Measurements from ENCODE around the gene NATD1.
"Not testable (repeated sequence)": the region's sequence is repeated elsewhere in the genome, so short reads cannot be mapped to it uniquely, and the experiment has no call there.

Gene NATD1

DNA sequence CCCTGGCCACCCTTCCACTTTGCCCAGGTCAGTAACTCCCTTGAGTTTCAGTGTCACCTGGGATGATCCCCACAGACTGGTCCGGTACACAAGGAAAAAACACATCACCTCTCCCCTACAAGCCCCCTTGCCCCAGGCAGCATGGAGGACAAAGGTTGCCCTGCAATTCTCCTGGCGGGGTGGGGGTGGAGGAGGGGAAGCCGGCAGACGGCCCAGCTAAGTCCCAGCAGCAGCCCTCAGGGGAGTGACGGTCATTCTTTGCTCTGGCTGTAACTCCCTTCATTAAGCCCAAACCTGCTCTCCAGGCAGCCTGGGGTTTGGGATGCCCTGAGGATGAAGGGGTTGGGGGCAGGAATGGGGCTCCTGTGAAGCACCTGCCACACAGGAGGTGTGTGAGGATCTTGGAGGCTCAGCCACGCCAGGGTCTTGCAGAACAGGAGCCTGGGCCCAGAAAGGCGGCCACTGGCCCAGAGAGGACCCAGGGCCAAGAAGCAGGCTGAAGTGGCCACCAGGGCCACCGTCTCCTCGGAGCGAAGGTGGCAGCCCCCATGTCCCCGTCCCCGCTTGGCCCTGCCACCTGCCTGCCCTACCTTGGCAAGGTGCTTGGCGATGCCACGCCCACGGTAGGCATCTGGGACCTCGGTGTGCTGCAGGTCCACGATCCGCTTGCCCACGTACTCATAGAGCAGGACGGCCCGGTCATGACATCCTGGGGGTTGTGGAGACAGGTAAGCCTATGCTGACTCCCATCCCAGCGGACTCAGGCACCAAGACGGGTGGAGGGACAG lies 9.5 kb downstream of the NATD1 start:
- DNase-seq, result peak; percentile 87

DNA sequence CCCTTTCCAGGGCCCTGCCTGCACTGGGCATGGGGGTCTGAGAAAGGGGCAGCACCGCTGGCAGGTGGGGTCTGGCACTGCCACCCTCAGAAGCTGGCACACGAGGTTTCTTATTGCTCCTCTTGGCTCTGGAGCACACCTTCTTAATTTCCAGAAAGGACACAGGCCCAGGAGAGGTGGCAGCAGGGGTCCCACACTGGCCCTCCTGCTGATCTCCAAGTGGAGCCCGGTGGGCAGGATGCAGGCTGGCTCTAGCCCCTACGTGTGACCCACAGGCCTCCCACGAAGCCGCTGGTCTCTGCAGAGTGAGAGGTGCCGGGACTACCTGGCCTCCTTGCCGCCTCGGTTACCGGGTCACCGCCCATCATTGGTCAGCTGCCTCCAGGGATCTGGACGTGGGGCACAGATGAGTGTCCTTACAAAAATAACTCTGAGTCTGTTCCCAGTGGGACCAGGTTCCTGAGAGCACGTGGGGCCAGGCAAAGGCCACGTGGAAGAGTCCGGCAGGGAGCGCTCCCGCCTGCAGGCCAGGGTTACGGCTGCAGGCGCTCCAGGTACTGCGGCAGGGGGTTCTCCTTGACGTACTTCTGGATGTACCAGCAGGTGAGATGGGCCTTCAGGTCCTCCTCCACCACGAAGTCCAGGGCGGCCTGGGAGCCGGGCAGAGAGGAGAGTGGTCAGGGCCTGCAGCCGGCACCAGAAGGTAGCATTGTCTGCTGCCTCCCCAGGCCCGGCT lies 10.3 kb downstream of the NATD1 start:
- DNase-seq, result no peak

DNA sequence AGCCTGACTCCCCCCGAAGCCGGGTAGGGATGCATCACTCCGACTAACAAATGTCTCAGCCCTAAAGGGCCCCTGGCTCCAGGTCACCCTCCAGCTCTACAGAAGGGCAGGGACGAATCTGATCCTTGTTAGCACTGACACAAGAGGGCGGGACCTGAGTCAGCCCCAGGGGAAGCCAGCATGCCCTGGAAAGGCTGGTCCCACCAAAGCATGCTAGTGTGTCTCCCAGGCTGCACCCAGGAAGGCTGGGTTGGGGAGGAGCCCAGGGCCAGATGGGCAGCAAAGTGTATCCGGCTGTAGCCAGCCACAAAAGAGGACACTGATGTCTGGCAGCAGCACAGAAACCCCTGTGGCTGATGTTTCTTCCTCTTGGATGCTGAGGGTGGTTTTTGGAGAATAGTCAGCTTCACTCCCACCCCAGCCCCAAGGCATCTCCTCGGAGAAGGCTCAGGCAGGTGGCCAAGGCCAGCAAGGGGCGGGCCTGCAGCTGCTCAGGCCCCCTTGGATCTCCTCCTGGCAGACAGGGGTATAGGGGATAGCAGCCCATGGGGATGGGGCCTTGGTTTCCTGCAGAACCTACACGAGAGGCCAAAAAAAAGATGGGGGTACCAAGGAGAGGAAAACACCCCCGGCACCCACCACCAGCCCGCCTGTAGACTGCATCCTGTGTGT lies 11.0 kb downstream of the NATD1 start:
- DNase-seq, result no peak

DNA sequence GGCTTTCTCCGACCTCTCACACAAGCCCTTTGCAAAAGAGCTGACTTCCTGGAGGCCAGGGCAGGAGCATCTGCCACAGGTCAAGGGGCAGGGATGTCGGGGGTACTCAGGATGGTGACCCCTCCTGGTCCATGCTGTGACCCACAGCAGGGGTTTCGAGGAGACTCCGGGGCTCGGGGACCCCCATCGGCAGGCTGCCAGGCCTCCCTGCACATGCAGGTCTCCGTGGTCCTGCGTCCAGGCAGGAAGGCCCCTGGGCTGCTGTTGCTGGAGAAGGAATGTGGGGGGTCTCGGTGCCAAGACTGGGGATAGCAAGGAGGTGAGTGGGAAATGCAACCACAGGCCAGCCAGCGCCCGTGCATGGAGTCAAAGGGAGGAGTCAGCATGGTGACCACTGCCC lies 11.6 kb downstream of the NATD1 start:
- no peak for DNase-seq

DNA sequence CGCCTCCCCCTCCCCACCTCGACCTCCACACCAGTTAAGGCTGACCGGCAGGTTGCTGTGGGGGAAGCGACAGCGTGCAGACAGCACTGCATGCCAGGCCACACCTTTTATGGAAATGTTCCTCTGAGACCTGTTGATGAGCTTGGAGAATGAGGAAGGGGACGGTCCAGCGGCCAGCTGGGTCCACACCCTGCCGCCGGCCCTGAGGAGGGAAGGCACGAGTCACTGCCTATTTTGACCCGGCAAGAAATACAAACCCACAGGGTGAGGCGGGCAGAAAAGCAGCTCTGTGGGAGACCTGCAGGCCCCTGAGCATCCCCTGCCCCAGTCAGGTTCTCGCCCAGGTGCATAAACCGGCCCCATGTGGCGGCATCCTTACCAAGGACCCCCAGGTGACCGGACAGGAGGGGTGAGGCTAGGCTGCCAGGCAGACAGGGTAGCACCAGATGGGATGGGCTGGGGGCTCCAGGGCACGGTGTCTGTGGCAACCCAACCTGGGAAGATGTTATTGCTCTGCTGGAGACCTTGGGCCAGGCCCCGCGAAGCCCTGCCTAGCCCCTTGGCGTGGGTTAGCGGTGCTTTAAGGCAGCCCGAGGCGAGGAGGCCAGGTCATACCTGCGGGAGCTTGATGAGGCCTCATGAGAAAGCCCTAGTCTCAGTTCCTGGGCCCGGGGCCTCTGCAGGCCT lies 12.7 kb downstream of the NATD1 start:
- DNase-seq, result no peak

DNA sequence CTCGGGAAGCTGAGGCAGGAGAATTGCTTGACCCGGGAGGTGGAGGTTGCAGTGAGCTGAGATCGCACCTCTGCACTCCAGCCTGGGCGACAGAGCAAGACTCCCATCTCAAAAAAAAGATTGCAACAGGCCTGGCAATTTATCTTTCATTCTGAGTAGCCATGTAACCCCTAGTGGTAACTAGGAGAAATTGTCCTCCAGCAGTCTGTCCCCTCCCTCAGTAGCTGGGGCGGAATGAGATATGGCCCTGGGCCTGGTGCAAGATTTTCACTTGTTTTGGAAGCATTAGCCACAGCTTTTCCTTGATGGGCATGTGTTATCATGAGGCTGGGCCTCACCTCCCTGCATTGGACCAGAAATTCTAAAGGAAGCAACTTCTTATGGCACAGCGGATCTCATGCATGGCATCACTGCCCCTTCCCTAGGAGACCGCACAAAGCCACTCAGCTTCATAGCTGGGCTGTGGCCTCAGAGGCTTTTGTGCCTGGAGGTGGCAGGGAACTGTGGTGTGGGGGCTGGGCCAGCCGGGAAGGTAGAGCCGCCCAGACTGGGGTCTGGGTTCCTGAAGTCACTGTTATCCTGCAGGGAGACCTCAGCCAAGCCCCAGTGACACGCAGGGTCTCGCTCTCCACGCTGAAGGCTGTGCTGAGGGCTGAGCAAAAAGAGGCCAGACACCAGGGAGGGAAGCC lies 13.4 kb downstream of the NATD1 start:
- DNase-seq, result peak; percentile 89

DNA sequence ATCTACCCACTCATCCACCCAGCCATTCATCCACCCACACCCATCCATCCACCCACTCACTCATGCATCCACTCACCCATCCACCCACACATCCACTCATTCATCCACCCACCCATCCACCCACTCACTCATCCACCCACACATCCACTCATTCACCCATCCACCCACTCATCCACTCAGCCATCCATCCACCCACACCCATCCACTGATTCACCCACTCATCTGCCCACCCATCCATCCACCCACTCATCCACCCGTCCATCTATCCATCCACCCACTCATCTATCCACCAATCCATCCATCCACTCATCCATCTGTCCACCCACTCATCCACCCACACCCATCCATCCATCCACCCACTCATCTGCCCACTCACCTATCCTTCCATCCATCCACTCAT lies 17.3 kb downstream of the NATD1 start:
- DNase-seq, result no peak

DNA sequence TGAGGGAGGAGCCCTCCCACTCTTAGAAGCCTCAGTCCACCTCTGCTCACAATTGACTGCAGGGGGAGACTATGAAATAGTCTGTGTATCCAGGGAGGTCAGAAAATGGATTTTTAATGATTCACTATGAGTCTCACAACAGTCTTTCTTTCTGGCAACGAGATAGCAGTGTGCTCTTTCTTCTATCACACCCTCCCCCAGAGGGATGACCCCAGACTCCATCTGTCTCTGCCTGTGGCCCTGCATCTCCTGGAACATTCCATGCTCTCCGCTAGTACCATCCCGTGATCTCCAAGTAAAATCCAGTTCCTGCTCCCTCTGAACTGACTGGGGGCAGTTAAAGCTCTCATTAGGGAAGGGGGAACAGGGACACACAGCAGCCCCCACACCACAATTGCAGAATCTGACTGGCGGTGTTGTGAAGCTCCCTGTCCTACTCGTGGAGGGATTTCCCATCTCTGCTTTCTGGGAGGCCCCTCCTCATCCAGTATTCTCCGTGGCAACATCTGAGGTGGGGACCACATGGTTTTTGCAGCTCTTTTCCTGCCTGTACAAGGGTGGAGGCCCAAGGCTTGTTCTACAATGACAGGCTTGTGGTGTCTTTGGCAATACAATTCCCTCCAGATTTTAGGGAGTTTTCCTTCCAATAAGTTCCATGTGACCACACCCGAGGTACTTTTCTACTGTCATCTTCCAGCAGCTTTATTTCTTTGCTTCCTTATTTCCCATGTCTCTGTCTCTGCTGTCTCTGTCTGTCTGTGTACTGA lies 19.4 kb downstream of the NATD1 start:
- DNase-seq, result no peak

DNA sequence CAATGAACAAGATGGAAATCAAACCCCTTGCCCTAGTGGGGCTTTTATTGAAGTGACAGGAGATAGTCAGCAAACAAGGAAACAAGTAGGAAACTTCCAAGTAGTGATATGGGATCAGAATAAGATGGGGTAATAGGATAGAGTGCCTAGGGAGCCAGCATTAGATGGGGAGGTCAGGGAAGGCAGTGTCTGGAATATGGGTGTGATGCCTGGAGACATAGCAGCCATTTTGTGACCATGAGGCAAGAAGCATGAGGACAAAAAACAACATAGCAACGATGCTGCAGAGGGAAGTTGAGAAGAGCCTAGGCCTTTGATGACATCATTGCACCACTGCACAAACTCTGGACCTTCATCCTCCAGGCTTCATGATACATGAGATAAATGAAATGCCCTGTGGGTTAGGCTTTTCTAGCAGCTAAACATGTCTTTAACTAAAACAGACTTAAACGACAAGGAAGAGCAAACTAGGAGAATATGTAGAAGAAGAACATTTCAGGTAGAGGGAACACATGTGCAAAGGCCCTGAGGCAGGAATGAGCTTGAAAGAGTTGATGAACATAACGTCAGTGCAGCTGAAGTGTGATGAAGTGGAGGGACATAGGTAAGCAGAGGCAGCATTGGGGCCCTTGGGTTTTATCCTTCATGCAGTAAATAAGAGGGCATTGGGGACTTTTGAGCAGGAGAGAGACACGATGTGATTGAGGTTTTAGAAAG lies 21.0 kb downstream of the NATD1 start:
- no peak for DNase-seq

DNA sequence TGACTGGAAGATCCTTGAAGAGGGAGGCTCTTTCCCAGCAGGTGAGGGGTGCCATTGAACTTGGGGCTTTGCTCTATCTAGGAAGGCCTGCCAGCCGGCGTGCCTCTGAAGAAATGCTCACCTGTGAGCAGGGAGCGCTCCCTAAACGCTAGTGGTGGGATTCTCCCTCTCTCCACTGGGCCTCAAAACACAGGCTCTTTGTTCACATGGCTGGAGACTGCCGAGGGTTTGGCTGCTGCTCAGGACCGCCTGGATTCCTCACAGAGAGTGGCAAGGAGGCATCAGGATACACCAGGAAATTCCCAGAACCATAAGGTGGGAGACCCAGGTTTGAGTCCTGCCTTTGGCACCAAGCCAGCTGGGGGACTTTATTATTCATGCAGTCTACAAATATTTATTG lies 21.7 kb downstream of the NATD1 start:
- DNase-seq, result no peak

DNA sequence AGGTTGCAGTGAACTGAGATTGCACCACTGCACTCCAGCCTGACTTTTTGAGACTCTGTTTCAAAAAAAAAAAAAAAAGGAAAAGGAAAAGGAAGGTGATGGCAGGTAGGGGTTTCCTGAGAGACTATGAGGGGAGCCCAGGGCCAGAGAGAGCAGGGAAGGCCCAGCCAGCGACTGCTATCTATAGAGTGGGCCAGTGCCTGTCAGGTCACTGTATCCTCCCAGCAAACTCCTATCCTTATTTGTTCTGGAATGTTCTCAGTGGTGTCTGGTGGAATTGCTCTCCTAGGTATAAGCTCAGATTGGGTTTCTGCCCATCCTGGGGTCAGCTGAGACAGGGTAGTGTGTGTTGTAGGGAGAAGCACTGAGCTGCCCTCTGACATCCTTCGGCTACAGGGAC lies 24.4 kb downstream of the NATD1 start:
- DNase-seq, result no peak

DNA sequence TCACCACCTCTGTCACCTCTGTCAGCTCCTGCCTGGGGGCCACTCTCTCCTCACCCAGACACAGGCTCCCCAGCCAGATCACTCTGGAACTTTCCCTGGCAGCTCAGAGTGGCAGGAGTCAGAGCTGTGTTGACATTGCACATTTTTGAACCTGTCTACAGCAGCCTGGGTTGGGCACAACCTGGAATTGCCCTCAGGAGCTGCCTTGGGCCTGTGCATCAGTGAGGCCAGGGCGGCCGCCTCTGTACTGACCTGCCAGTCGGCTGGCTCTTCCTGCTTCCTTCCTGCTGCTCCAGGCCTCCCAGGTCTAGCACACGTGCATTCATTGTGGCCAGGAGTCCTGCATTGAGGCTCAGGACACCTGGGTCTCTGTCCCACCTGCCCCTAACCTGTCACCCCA lies 25.1 kb downstream of the NATD1 start:
- DNase-seq, result no peak

DNA sequence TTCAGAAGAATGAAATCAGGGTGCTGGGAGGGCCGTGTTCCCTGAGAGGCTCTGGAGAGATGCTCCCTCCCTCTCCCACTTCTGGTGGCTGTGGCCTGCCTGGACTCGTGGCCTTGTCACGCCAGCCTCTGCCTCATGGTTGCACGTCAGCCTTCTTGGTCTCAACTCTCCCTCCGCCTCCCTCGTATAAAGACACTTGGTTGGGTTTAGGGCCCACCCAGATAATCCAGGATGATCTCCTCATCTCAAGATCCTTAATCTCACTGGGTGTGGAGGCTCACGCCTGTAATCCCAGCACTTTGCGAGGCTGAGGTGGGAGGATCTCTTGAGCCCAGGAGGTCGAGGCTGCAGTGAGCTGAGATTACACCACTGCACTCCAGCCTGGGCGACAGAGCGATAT lies 25.9 kb downstream of the NATD1 start:
- not testable (repeated sequence) for DNase-seq

DNA sequence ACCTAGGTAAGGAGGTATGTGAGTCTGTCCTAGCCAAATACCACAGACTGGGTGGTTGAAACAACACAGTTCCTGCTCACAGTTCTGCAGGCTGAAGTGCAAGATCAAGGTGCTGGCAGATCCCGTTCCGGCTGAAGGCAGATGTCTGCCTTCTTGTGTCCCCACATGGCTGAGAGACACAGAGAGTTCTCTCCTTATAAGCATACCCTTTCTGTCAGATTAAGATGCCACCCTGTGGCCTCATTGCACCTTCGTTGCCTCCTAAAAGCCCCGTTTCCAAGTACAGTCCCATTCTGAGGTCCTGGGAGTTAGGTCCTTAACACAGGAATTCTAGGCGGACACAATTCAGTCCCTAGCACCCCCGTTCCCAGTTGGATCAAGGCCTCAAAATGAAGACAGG lies 30.1 kb downstream of the NATD1 start:
- DNase-seq, result no peak

DNA sequence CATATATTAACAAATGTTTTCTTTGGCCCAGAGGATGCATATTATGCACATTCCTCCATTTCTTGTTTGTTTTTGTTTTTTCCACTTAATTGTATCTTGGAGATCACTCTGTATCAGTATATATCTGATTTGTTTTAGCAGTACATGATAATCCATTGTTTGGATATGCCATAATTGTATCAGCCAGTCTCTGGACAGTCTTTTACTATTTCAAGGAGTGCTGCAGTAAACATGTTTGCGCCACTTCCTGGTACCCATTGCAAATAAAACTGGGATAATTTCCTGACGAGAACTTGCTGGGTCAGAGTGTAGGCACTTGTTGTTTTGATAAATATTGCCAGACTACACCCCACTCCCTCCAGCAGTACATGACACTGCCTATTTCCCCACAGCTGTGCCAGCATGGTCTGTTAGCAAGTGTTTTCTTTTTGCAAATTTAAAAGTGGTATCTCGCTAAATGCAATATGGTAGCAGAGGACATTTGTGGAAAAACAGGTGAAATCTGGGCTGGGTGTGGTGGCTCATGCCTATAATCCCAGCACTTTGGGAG lies 34.3 kb downstream of the NATD1 start:
- DNase-seq, result no peak

DNA sequence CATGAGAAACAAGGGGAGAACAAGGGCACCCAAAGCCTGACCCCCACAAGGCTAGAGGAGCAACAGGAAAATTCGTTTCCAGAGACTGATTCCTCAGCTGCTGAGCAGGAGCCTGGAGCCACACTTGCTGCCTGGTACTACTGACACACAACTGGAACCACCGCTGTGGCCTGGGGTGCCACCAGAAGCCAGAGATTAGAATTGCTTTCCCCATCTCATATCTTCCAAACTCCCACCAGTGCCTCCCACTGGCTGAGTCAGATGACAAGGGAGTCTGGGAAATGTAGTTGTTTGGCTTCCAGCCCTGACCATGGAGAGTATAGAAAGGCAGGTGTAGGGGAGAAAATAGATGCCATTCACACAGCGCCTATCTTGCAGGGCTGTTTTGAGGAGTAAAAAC lies 35.1 kb downstream of the NATD1 start:
- no peak for DNase-seq

DNA sequence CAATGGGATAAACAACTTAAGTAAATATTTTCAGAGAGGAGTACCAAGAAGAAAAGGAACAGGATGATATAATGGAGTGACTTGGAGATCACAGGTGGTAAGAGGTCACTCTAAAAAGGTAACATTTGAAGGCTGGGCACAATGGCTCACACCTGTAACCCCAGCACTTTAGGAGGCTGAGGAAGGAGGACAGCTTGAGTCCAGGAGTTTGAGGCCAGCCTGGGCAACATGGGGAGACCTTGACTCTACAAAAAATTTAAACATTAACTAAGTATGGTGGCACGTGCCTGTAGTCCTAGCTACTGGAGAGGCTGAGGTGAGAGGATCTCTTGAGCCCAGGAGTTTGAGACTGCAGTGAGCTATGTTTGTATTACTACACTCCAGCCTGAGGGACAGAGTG lies 35.9 kb downstream of the NATD1 start:
- no peak for DNase-seq

DNA sequence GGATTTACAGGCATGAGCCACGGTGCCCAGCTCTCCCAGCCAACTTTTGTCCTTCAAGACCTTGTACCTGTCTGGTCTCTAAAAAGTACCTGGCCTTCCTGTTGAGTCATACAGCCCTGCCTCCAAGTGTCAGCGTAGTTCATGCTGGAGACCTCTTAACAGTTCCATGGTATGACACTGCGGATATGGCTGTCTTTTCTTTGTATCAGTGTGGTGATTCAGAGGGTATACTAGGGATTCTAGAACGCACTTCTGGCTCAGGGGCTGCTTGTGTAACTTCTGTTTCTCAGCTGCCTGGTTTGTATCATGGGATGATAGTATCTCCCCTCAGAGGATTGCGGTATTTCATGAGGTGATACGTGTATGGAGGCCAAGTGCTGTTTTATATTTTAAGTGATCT lies 37.3 kb downstream of the NATD1 start:
- peak; percentile 78 for DNase-seq

DNA sequence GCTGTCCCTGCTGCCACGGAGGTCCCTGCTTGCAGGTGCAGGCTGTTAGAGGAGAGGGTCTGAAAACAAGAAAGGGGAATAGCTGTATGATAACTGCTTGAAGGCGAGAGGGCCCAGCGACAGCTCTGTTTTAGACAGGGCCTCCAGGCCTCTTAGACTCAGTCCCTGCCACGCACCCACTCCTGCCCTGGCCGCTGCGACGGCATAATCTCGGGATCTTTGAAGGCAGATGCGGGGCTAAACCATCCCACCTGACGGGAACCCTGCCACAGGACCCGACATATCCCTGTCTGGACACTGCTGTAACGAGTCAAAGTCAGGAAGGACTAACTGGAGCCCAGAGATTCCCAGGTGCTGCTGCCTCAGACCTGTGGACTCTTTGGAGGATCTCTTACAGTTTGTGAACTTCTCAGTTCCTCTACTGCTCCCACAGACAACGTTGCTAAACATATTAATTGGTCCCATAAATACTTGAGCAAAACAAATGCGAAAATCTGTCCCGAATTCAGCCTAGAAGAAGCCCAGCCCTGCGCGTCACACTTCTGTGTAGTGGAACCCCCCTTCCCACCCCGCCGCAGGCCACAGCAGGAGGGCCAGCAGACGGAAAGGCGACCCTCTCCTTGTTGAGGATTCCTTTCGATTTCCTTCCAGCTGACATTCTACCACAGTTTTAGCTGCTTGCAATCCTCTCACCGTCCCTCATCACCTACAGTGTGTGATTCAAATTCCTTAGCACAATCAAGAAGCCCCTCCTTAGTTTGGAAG lies 38.3 kb downstream of the NATD1 start:
- no peak for DNase-seq

All from islet precursor cell (in vitro differentiated cells).